ENCODE measurements around the gene NTN3.
A peak's percentile ranks its signal among the peaks of the same experiment; 100 is the strongest.
"Not testable (repeated sequence)": the region's sequence is repeated elsewhere in the genome, so short reads cannot be mapped to it uniquely, and the experiment has no call there.

NTN3 gene

DNA sequence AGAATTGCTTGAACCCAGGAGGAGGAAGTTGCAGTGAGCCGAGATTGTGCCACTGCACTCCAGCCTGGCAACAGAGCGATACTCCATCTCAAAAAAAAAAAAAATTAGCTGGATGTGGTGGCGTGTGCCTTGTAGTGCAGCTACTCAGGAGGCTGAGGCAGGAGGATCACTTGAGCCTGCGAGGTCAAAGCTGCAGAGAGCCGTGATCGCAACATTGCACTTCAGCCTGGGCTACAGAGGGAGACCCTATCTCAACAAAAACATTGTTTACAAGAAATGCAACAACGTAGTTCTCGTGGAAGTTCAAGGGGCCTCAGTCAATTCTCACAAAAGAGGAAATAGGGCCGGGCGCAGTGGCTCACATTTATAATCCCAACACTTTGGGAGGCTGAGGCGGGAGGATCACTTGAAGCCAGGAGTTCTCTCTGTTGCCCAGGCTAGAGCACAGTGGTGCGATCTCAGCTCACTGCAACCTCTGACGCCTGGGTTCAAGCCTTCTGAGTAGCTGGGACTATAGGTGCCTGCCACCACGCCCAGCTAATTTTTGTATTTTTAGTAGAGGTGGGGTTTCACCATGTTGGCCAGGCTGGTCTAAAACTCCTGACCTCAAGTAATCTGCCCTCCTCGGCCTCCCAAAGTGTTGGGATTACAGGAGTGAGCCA, 29.8 kb upstream of the NTN3 start:
- not testable (repeated sequence) for DNase-seq

DNA sequence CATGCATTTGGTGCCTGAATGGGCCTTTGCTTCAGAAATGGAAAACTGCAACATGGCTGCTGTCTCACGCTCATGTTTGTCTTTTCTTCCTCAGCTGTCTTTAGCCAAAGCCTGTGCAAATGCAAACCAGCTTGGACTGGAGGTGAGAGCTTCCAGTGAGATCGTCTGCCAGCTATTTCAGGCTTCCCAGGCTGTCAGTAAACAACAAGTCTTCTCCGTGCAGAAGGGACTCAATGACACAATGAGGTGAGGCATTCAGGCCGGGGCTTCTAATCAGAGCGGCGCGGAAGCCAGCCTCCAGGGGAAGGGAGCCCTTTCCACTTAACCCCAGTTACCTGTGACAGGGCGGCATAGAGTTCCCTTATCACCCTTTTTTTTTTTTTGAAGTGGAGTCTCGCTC, 27.5 kb upstream of the NTN3 start:
- no peak for DNase-seq

DNA sequence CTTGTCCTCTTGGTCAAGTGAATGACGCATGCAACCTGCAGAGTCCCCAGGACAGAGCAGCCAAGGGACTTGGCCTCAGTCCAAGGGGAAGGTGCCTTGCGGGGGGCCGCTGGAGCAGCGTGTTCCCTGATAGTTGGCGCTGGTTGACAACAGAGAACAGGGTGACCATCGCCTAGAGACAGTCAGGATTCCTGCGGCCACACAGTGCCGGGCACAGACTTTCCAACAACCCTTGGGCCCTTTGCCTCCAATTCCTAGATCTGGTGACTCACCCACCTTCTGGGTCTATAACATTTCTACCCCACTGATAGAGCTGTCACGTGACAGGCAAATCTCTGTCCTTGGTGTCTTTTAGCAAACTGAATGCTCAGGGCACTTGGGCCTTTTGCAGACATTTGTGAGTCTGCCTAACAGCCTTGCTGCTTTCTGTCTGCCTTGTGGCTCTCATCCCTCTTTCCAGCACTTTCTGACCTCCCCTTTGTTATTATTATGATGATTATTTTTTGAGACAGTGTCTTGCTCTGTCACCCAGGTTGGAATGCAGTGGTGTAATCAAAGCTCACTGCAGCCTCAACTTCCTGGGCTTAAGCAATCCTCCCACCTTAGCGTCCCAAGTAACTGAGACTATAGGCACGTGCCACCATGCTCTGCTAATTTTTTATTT, 23.0 kb upstream of the NTN3 start:
- DNase-seq: no peak

GRCh38 chr16:2449118-2449517, 22.0 kb upstream of the NTN3 start:
- DNase-seq: no peak

DNA sequence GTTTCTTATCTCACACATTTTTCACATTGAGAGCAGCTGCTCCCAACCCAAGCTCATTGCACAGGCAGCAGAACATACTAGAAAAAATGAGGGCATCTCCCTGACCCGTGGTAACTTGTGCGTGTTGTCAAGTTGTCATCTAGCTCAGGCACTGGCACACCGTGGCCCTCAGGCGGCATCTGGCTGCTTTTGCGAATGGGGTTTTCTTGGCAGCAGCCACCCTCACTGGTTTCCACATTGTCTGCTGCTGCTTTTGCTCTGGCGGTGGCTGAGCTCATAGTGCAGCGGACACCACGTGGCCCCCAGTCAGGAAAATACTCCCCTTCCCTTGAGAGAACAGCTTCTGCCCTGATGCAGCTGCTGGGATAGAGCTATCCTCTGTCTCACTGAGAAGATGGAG, 20.6 kb upstream of the NTN3 start:
- no peak for DNase-seq

DNA sequence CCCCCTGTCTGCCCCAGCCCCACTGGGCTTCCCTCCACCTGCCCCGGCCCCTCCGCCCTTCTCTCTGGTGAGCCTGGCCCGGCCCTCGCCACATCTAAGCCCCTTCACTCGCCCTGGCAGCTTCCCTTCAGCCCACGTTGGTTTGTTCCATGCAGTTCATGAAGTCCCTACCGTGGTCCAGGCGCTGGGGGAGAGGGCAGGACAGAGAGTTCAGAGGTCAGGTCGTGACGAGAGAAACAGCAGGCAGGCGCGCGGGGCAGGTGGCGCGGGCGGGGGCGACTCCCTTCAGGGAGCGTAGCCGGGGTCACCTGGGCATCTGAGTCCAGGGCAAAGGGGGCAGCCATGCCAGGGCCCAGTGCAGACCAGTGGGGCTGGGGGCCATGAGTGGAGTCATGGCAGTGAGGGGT, 20.1 kb upstream of the NTN3 start:
- DNase-seq: no peak

- DNase-seq: no peak
Measured at GRCh38 chr16:2451851-2452320, 19.2 kb upstream of the NTN3 start.

DNA sequence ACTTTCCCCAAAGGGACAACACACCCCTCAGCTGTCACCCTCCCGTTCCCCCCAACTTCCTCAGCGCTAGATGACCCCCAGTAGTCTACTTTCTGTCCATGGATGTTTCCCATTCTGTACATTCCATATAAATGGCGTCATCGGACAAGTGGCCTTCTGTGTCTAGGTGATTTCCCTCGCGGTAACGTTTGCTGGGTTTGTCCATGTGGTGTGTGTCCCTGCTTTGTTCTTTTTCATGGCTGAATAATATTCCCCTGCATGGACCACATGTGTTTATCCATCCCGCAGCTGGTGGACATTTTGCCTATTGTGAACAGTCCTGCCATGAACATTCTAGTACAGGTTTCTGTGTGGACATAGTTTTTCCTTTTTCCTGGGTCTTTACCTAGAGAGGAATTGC, 18.4 kb upstream of the NTN3 start:
- DNase-seq: no peak

GRCh38 chr16:2455081-2455845, 15.8 kb upstream of the NTN3 start:
- no peak for DNase-seq

- DNase-seq: no peak
Measured at GRCh38 chr16:2456551-2457153, 14.4 kb upstream of the NTN3 start.

GRCh38 chr16:2457267-2457666, 13.8 kb upstream of the NTN3 start:
- DNase-seq: no peak

DNA sequence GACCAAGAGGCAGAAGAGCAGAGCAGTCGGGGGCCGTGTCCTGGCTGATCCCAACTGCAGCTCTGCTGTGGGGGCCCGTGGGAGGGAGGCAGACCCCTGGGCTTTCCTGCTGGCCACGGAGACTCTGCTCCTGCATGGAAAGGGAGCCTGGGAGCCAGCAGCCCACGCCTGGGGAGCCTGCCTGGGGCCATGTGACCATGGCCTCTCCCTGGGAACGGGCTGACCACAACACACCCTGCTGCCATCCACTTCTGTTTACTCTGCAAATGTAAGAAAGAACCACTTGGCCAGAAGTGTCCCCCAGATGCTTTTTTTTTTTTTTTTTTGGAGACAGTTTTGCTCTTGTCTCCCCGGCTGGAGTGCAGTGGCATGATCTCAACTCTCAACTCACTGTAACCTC, 13.2 kb upstream of the NTN3 start:
- DNase-seq: no peak

GRCh38 chr16:2458887-2459646, 12.0 kb upstream of the NTN3 start:
- DNase-seq: no peak

GRCh38 chr16:2459647-2460390, 11.3 kb upstream of the NTN3 start, which contains the start of gene TEDC2:
TEDC2 (plus strand) TSS chr16:2460109; CDS start chr16:2460145, 36 bp downstream.
- peak; percentile 99 for DNase-seq

DNA sequence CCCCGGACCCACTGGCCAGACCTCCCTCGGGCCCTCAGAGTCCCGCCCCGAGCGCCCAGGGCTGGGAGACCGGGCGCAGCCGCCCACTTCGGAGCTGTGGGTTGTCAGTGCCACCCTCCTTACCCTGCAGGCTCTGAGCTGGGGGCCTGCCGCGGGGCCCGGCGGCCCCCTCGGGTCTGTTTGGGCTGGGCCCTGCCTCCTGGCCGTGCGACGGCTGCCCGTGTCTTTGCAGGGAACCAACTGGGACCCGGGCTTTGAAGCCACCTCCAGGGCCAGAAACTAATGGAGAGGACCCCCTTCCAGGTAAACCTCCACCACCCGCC, 10.7 kb upstream of the NTN3 start:
- DNase-seq: no peak

DNA sequence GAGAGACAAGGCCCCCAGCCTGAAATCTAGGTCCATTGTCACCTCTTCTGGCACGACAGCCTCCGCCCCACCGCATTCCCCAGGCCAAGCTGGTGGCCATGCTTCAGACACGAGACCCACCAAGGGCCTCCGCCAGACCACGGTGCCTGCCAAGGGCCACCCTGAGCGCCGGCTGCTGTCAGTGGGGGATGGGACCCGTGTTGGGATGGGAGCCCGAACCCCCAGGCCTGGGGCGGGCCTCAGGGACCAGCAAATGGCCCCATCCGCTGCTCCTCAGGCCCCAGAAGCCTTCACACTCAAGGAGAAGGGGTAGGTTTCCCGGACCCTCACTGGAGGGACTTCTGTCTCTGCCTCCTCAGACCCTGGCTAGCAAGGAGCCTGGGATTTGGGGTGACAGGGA, 10.2 kb upstream of the NTN3 start:
- DNase-seq: no peak

GRCh38 chr16:2462031-2462866, 8.8 kb upstream of the NTN3 start:
- DNase-seq: no peak

- no peak for DNase-seq
Measured at GRCh38 chr16:2464333-2464732, 6.8 kb upstream of the NTN3 start.

DNA sequence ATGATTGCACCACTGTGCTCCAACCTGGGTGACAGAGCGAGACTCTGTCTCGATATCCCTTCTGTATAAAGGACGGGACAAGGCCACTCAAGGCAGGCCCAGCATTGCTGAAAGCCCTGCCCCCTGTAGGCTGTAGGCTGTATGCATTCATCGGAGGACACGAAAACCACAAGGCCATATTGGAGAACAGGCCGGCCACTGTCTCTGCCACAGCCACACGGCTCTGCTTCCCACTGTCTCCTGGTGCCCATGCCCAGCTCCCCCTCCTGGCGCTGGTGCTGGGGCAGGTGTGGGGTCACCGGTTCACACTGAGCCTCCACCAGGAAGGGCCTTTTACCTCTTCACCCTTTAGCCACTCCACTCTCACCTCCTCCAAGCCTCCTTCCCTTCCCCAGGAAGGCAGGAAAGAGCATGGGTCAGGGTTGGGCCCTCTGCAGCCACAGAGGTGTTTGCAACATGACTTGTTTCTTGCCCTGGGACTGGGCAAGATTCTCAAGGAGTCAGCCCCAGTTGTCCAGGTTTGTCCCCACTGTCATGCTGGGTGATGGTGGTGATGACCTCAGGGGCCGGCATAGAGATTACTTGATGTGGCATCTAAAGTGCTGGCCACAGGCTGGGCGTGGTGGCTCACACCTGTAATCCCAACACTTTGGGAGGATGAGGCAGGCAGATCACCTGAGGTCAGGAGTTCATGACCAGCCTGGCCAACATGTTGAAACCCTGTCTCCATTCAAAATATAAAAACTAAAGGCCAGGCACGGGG, 5.3 kb upstream of the NTN3 start:
- DNase-seq: no peak
